Nephron (organoid): ENCODE measurements around the gene CASP3.

Experiments
- H3K27ac Mint-ChIP-seq, 3 experiments: 2 replicates each; pipeline ENCODE4 v1.8.0; 2020; ENCODE audit warnings: mixed read lengths in 3 of 3, mild to moderate bottlenecking in 2 of 3, moderate library complexity in 1 of 3
- H3K27me3 Mint-ChIP-seq: 2 replicates; pipeline ENCODE4 v1.8.0; 2021; ENCODE audit warnings: low read depth, mild to moderate bottlenecking, moderate library complexity, mixed read lengths
- H3K36me3 Mint-ChIP-seq: 2 replicates; pipeline ENCODE4 v1.8.0; 2020; ENCODE audit warnings: low read depth, mixed read lengths
- H3K4me1 Mint-ChIP-seq: 2 replicates; pipeline ENCODE4 v1.8.0; 2020; ENCODE audit warnings: mixed read lengths
- H3K4me3 Mint-ChIP-seq, 3 experiments: 2 replicates each; pipeline ENCODE4 v1.8.0; 2020; ENCODE audit warnings: mild to moderate bottlenecking in 3 of 3, mixed read lengths in 3 of 3, moderate library complexity in 2 of 3
- H3K9me3 Mint-ChIP-seq: 2 replicates; pipeline ENCODE4 v1.8.0; 2020; ENCODE audit warnings: mixed read lengths
- TF ChIP-seq, protein P1 (sequence below), 3 experiments: fragments of 200-600 bp; sonication (generic); IDR thresholded peaks; one replicate each; pipeline ENCODE4 v1.5.0; 2021; ENCODE audit warnings: antibody characterized with exemption in 3 of 3; ENCODE audit not compliant: unreplicated experiment in 3 of 3

The CASP3 gene

GRCh38 chr4:184643731-184644130 lies 5.5 kb downstream of the CASP3 start:
- Mint-ChIP-seq H3K4me3 (no peak overlapping the region), H3K36me3 (peaks cover 30% of the 10 kb centered on the region), H3K9me3 (no peaks in the 10 kb centered on the region), H3K27ac (no peak overlapping the region), H3K27me3 (no peaks in the 10 kb centered on the region), H3K4me1 (peaks cover 28% of the 10 kb centered on the region)
- TF ChIP-seq, protein P1, sequence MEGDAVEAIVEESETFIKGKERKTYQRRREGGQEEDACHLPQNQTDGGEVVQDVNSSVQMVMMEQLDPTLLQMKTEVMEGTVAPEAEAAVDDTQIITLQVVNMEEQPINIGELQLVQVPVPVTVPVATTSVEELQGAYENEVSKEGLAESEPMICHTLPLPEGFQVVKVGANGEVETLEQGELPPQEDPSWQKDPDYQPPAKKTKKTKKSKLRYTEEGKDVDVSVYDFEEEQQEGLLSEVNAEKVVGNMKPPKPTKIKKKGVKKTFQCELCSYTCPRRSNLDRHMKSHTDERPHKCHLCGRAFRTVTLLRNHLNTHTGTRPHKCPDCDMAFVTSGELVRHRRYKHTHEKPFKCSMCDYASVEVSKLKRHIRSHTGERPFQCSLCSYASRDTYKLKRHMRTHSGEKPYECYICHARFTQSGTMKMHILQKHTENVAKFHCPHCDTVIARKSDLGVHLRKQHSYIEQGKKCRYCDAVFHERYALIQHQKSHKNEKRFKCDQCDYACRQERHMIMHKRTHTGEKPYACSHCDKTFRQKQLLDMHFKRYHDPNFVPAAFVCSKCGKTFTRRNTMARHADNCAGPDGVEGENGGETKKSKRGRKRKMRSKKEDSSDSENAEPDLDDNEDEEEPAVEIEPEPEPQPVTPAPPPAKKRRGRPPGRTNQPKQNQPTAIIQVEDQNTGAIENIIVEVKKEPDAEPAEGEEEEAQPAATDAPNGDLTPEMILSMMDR (IDR thresholded peaks at IDR 0.05; ENCODE audit: unreplicated experiment in 3 of 3), result no peak

- Mint-ChIP-seq H3K27ac (no peak overlapping the region), H3K27me3 (no peaks in the 10 kb centered on the region), H3K4me1 (peaks cover 10% of the 10 kb centered on the region), H3K36me3 (peaks cover 42% of the 10 kb centered on the region), H3K4me3 (no peak overlapping the region), H3K9me3 (no peaks in the 10 kb centered on the region)
- TF ChIP-seq, protein P1 (IDR thresholded peaks at IDR 0.05; ENCODE audit: unreplicated experiment in 3 of 3), result no peak
Measured at GRCh38 chr4:184641451-184641850, 7.8 kb downstream of the CASP3 start.

- no peaks in the 10 kb centered on the region for H3K27me3 Mint-ChIP-seq
Measured at GRCh38 chr4:184641022-184641421, 8.2 kb downstream of the CASP3 start.

DNA sequence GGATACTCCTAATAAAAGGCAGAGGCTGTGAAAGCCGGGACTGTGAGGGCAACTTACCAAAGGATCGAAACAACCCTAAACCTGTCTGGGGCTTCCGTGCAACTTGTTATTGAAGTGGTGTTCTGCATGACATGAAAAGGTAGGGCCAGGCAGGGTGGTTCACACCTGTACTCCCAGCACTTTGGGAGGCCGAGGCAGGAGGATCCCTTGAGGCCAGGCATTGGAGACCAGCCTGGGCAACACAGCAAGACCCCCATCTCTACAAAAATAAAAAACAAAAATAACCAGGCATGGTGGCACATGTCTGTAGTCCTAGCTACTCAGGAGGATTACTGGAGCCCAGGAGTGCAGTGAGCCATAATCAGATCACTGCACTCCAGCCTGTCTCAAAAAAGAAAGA lies 12.3 kb downstream of the CASP3 start:
- TF ChIP-seq, protein P1 (IDR thresholded peaks at IDR 0.05; ENCODE audit: unreplicated experiment in 3 of 3), result no peak
- Mint-ChIP-seq H3K36me3 (peaks cover 60% of the 10 kb centered on the region), H3K27me3 (no peaks in the 10 kb centered on the region), H3K4me3 (no peak overlapping the region), H3K4me1 (no peaks in the 10 kb centered on the region), H3K9me3 (no peaks in the 10 kb centered on the region), H3K27ac (no peak overlapping the region)

More at GRCh38 chr4:184641022-184641421, 8.2 kb downstream of the CASP3 start:
- Mint-ChIP-seq H3K27ac (no peak overlapping the region), H3K4me3 (no peak overlapping the region), H3K36me3 (peaks cover 43% of the 10 kb centered on the region), H3K4me1 (peaks cover 6% of the 10 kb centered on the region), H3K9me3 (no peaks in the 10 kb centered on the region)
- TF ChIP-seq, protein P1 (IDR thresholded peaks at IDR 0.05; ENCODE audit: unreplicated experiment in 3 of 3), result no peak

DNA sequence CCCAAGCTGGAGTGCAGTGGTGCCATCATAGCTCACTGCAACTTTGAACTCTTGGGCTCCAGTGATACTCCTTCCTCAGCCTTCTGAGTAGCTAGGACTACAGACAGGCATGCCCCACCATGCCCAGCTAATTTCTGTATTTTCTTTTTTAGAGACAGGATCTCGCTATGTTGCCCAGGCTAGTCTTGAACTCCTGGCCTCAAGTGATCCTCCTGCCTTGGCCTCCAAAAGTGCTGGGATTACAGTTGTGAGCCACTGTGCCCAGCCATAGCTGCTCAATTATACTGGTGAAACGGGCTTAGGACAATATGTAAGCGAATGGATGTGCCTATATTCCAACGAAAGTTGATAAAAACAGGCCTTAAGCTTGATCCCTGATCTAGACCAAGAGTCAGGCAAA lies 13.1 kb downstream of the CASP3 start:
- H3K27me3 Mint-ChIP-seq, result no peaks in the 10 kb centered on the region
- no peaks in the 10 kb centered on the region for H3K9me3 Mint-ChIP-seq
- H3K4me1 Mint-ChIP-seq, result no peaks in the 10 kb centered on the region
- no peak overlapping the region for H3K4me3 Mint-ChIP-seq
- TF ChIP-seq, protein P1 (IDR thresholded peaks at IDR 0.05; ENCODE audit: unreplicated experiment in 3 of 3), result no peak
- no peak overlapping the region for H3K27ac Mint-ChIP-seq
- peaks cover 61% of the 10 kb centered on the region for H3K36me3 Mint-ChIP-seq

DNA sequence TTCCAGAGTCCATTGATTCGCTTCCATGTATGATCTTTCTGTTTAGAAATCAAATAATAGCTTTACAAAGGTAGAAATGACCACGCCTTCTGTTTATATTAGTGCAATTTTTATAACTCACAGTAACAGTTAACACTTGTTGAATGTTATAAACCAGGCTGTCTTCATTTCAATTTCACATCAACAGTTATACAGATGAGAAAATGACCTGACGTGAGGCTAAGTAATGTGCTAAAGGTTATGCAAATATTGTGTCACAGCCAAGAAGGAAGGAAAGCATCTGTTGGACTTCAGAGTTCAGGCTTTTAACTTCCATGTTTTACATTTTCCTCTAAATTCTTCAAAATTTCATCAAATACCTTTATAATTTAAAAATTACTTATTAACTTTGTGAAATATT lies 13.9 kb downstream of the CASP3 start:
- no peaks in the 10 kb centered on the region for H3K27me3 Mint-ChIP-seq
- H3K9me3 Mint-ChIP-seq, result no peaks in the 10 kb centered on the region

More for the DNA sequence above, 13.9 kb downstream of the CASP3 start:
- TF ChIP-seq, protein P1 (IDR thresholded peaks at IDR 0.05; ENCODE audit: unreplicated experiment in 3 of 3), result no peak
- Mint-ChIP-seq H3K4me3 (no peak overlapping the region), H3K36me3 (peaks cover 65% of the 10 kb centered on the region), H3K27ac (no peak overlapping the region), H3K4me1 (no peaks in the 10 kb centered on the region)
